HG02678 (cell line): ENCODE results near the gene MKRN1.
"Not testable (repeated sequence)": the region's sequence is repeated elsewhere in the genome, so short reads cannot be mapped to it uniquely, and the experiment has no call there.

Experiments
- ATAC-seq: cut with Tn5 transposase; IDR thresholded peaks from one replicate; pipeline ENCODE4 v1.9.1; 2021; ENCODE audit warnings: mild to moderate bottlenecking, moderate library complexity; ENCODE audit not compliant: unreplicated experiment

The MKRN1 gene, protein sequence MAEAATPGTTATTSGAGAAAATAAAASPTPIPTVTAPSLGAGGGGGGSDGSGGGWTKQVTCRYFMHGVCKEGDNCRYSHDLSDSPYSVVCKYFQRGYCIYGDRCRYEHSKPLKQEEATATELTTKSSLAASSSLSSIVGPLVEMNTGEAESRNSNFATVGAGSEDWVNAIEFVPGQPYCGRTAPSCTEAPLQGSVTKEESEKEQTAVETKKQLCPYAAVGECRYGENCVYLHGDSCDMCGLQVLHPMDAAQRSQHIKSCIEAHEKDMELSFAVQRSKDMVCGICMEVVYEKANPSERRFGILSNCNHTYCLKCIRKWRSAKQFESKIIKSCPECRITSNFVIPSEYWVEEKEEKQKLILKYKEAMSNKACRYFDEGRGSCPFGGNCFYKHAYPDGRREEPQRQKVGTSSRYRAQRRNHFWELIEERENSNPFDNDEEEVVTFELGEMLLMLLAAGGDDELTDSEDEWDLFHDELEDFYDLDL

DNA sequence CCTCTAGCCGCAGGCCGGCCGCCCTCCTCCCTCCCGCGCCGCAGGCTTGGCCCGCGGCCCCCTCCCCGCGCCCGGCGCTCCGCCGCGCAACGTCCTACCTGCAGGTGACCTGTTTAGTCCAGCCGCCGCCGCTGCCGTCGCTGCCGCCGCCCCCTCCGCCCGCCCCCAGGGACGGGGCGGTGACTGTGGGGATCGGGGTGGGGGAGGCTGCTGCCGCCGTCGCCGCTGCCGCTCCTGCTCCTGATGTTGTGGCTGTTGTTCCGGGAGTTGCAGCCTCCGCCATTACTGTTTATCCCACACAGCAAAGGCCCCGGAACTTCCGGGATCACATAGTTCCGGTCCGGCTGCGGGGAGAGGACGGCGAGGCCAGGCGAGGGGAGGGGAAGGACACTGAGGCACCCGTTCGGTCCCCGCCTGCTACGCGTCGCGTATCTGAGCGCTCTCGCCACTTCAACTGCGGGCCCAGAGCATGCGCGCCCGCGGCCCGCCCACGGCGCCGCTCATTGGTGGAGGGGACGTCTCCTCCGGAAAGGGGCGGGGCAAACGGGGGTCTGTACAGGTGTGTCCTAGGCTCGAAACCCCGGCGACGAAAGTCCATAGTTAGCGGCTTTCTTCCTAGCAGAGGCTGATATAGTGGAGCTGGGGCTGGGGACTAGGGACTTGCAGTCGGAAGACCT lies at the start of gene MKRN1:
MKRN1 (minus strand) TSS at position 444 of the 677 bp plus-strand sequence; CDS start at position 283, 161 bp downstream.
- ATAC-seq = peak; percentile 93

DNA sequence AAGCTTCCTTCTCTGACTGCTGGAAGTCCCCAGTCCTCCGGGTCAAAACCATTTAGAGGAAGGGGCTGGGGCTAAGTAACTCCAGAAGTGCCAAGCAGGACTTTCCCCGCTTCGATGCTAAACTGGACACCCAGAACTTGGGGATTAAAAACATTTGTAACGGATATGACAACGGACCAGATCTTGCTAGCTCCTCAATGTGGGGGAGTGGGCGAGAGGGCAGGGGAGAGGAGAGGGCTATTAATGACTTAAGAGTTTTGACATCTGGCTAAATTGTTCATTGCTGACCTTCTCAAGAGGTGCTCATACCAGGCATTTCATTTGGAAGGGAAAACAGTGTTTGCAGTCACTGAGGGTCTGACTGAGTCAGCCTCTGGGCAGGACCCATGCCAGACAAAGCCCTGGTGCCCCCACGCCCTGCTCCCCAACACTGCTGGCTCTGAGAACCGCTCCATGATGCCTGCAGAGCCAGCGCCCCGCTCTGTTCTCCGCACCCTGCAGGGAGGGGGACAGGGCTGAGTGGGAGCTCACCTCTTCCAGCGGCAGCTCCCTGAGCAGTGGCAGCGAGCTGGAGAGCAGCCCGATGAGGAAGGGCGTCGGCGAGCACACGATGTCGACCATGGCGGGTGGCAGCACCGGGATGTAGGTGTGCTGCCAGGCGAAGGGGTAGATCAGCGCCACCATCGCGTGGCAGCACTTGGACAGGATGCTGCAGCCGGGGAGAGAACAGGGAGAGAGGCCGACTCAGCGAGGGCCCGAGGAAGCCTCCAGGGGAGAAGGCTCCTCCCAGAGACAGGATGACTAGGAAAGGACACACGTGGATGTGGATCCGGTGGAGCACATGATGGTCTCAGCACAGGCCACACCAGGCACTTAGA lies 47.7 kb upstream of the MKRN1 start:
- no peak for ATAC-seq

DNA sequence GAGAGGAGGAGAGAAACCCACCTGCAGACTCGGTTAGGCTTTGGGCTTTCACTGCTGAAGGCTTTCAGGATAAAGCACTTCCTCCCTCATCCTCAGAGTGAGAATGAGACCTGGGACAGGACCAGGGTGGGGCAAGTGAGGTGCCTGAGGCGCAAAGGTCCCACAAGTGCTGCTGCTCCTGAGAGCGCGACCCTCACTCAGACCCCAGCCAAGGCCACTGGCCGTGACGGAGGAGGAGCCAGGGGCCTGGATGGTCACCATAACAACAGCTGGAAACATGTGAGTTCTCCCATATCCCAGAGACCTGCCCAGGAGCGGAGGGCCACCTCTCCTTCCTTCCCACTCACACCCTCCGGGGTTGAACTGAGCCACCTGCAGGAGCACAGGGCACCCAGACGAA lies 46.9 kb upstream of the MKRN1 start:
- no peak for ATAC-seq

DNA sequence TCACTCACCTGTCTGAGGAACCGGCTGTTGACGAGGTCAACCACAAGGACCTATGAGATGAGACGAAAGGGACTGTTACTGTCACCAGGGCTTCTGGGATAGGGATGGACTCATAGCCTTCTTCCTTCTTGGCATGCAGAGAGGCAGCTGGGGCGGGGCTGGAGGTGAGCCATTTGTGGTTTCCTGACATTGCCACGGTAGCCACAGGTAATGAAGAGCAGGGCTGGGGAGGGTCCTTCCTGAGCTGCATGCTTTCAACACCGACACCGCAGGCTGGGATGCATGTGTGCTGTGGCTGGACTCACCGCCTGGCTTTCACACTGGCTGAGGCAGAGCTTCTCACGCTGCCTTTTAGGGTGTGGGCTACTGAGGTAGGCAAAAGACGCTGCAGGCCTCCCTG lies 46.4 kb upstream of the MKRN1 start:
- ATAC-seq = no peak

DNA sequence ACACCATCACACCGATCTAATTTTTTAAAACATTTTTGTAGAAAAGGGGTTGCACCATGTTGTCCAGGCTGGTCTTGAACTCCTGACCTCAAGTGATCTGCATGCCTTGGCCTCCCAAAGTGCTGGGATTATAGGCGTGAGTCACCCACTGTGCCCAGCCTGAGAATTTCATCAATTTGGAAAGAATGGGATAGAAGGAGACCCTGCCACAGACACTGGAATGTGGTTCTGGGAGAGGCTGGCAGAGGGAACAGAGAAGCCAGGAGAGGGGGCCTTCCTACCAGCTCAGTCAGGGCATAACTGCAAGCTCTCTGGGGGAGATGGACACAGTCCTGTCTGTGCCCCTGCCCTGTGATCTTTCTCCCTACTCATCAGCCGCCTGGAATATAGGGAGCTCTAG lies 42.1 kb upstream of the MKRN1 start:
- no peak for ATAC-seq

DNA sequence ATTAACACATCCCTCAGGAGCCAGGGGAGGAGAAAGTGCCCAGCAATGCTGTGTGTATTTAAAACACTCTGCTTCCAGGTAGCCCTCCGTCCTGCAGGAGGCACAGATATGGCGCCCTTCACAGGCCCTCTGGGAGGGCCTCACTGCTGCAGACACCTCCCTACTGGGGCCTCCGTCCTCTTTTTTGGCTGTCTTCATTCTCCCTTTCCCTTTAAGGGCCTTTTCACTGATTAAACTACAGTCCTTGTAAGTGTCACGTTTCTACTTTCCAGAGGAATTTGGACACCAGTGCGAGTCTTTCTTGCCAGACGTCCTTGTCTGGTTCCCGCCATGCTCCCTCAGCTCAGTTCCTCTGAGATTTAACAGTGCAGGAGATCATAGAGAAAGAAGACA lies 39.7 kb upstream of the MKRN1 start:
- ATAC-seq = no peak

DNA sequence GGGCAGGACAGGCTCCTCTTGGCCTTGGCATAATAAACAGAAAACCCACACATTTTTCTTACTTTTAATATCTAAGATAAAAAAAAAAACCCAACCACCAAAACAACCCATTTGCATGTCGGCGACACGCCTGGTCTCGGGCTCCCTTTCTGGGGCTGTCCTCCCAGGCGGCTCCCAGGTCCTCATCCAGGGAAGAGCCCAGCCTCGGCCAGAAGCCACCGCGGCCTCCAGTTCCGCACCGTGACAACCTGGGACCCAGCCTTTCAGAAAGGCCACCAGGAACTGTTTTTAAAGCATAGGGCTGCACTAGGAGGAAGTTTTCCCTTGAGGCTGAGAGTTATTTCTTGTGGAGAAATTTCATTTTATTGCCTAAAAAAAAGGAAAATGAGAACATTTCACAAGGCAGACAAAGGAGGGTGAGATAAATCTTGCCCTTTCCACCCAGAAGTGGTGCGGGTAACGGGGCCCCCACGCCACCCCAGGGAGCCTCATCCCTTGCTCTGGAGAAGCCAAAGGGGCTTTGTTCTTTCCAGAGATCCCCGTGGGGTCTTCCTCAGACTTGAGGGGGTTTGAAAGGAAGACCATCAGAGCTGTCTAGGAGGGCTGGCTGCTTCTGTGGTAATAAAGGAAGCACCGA lies 39.2 kb upstream of the MKRN1 start:
- ATAC-seq = no peak

DNA sequence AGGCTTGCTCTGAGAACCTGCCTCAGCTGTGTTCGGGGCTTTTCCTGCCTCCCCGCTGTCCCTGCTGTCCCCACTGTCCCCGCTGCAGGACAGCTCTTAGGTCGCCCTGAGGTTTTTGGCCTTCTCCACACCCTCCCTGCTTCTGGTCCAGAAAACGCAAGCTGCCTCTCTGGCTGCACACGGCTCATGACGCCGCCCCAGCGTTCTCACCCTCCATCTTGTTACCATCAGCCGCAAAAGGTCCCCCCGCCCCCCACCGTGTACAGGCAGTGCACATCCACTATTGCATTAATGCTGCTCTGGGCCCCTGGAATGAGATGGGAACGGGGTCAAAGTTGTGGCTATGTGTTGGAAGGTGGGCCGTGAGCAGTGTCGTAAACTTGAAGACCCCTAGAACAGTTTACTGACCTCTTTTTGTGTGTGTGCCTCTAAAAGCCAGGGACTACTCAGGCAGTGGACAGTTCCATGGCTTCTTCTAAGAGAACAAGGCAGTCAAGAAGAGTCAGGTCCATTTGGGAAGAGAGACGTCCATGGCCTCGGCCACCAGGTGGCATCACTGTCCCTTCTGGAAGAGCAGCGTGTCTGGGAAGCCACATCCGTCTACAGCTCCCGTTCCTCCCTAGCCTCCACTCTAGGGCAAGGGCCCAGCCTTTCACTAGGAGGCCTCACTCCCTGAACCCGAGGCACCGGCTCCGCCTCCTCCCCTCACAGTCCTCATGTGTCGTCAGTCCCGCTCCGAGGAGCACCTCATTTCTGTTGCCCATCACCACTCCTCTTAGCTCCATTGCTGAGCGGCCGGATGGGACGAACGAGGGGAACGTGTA lies 38.5 kb upstream of the MKRN1 start:
- ATAC-seq = no peak

DNA sequence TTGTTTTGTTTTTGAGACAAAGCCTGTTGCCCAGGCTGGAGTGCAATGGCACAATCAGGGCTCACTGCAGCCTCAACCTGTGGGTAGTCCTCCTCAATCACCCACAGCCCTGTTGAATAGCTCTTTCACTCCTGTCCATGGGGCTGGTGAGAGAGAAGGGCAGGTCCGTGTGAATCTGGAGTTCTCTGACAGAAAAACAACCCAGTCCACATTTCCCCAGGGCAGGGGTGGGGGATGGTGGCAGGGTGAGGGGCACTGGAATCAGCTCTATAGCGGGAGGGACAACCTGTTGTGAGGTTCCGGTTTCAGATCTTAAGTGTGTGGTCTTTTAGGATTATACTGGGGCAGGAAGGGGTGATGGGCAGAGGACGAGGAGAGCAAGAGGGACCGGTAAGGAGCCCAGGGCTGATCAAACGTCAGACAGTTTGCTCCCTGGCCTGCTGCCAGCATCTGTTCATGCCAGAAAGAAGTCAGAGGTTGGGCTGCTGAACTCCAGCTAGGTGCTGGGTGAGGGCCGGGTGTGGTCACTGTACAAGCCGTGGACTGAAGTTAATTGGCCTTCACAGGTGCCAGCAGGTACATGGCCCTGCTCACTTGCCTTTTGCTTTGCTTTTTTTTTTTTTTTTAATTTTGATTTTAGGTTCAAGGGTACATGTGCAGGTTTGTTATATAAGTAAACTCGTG lies 33.2 kb upstream of the MKRN1 start:
- no peak for ATAC-seq

DNA sequence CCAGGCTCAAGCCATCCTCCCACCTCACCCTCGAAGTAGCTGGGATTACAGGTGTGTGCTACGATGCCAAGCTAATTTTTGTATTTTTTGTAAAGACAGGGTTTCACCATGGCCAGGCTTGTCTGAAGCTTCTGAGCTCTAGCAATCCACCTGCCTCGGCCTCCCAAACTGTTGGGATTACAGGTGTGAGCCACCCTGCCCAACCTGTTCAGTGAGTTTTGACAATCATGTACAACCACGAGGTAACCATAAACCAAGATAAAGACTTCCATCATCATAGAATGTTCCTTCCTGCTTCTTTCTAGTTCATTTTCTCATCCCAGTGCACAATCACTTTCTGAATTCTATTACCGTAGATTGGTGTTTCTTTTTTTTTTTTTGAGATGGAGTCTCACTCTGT lies 30.5 kb upstream of the MKRN1 start:
- ATAC-seq = no peak

DNA sequence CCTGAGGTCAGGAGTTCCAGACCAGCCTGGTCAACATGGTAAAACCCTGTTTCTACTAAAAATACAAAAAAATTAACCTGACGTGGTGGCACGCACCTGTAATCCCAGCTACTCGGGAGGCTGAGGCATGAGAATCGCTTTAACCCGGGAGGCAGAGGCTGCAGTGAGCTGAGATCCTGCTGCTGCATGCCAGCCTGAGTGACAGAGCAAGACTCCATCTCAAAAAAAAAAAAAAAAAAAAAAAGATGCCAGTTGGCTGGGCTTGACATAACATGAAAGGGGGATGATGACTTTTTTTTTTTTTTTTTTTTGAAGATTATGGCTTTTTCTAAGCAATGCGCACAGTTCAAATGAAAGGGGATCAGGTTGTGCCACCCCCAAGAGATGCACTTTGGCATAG lies 28.3 kb upstream of the MKRN1 start:
- not testable (repeated sequence) for ATAC-seq

DNA sequence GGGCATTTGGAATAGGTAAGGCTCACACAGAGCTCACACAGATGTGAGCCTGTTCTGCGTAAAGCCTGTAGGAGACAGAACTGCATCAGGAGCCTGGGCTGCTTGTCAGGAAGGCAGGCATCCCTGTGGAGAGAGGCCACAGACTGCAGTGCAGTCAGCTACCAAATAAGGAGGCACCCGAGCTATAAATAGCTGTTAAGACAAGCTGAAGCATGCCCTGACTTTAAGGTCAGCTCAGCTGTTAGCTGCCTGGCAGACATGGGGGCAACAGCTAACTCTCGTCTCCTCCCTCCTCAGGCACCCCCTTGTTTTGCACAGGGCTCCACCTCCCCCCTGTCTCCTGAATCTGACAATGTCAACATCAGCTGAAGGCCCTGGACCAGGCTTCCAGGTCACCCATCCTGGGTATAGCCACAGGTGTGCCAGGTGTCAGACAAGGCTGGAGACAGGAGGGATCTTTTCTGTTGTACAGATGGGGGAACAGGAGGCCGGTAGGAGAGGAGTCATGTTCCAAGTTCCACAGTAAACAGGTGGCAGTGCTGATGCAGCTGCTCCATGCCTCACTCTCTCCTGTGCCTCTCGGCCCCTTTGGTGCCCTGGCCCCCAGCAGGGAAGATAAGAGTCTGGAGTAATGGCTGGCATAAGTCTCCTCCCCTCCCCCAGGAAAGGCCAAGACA lies 27.6 kb upstream of the MKRN1 start:
- ATAC-seq = no peak

DNA sequence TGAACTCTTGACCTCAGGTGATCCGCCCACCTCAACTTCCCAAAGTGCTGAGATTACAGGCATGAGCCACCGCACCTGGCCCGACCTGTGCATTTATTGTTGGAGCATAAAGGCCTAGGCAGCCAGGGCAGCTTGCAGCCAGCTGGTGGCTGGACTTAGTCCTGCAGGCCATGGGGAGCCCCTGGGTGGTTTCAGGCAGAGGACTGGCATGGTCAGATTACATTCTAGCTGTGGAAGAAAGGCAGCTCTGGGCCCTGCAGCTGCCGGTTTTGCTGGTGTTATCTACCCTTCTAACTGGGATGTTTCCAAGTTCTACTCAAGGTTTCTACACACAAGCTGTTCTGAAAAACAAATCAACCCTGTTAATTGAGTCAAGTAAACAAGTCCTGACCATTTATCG lies 22.7 kb upstream of the MKRN1 start:
- ATAC-seq = no peak

DNA sequence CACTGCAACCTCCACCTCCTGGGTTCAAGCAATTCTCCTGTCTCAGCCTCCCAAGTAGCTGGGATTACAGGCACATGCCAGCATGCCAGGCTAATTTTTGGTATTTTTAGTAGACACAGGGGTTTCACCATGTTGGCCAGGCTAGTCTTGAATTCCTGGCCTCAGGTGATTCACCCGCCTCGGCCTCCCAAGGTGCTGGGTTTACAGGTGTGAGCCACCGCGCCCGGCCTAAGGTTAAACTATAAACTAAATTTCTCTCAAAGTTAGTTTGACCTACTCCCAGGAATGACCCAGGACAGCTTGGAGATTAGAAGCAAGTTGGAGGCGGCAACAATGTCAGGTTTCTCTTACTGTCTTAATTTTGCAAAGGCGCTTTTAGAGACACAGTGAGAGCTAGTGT lies 18.5 kb upstream of the MKRN1 start:
- not testable (repeated sequence) for ATAC-seq

DNA sequence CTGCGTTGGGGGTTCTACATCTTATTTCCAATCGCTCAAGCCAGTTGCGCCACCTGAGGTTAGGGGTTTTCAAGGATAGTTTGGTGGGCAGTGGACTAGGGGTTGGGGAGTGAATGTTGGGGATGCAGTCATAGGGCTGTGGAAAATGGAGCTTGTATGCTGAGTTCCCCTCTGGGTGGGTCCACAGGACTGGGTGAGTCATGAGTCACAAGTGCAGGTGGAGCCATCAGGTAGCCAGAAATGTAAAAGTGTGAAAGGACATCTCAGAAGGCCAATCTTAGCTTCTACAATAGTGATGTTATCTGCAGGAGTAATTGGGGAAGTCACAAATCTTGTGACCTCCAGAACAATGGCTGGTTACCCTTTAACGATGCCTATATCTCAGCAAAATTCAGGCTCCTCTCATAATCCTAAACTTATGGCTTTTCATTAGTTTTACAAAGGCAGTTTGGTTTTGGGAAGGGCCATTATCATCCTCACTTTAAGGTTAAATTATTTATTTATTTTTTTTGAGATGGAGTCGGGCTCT lies 18.0 kb upstream of the MKRN1 start:
- no peak for ATAC-seq

DNA sequence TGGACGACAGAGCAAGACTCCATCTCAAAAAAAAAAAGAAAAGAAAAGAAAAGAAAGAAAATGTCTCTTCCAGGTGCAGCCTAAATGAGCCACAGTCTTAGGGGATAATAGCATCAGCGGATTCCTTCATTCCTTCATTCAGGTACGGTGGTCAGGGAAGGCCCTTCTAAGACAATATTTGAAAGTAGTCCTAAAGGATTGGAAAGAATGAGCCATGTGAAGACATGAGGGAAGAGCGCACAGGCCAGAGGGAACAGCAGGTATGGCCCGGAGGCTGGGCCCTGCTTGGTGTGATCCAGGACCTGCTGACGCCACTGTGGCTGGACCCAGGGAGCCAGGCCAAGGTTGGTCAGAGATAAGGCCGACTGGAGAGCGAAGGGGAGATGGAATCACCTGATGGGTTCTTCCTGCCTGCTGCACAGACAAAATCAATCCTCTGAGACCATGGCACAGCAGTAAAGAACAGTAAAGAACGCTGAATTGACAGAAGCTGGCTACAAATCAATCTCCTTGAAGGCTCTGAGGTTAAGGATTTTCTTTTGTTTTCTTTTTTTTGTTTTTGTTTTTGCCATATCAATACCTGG lies 16.3 kb upstream of the MKRN1 start:
- no peak for ATAC-seq

DNA sequence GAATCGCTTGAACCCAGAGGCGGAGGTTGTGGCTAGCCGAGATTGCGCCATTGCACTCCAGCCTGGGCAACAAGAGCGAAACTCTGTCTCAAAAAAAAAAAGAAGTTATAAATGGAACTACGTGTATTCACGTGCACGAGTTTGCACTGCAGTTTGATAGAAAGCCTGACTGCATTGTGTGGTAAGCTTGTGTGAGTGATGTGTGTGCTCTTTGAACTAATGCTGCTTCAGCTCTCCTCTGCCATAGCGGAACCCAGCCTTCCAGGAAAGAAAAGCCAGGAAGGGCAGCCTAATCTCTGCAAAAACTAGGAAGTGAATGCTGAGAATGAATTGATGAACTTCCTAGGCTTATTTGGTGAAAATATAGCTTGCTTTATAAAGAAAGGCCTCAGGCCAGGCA lies 15.6 kb upstream of the MKRN1 start:
- no peak for ATAC-seq

DNA sequence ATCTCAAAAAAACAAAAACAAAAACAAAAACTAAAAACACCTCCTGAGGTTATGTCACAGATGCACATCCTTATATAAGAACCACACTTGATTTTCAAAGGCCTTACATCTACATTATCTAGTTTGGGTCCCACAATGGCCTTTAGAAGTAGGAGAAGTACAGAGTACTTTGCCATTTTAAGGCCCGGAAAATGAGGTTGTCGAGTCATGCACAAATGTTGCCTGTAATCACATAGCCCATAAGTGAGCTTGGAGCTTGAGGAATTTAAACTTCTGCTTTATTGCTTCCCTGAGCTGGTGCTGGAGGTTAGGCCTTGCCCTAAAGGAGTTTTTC lies 9.7 kb upstream of the MKRN1 start:
- no peak for ATAC-seq
